ENCODE results near the gene GNAL. TPM values are rescaled to one million over a fixed set of nuclear protein-coding genes. Genes with fewer than 3 reads are reported as not detected.
"Not testable (repeated sequence)": the region's sequence is repeated elsewhere in the genome, so short reads cannot be mapped to it uniquely, and the experiment has no call there.

Gene GNAL
- under 1 TPM; 0.09 to 0.21 (median 0.17) TPM for total RNA-seq (2021; fragmentation: NEBNext Ultra II Directional; extraction: Animal tissue kit (Norgen Biotek cat#: 25700))
- long read RNA-seq, result 0 reads

DNA sequence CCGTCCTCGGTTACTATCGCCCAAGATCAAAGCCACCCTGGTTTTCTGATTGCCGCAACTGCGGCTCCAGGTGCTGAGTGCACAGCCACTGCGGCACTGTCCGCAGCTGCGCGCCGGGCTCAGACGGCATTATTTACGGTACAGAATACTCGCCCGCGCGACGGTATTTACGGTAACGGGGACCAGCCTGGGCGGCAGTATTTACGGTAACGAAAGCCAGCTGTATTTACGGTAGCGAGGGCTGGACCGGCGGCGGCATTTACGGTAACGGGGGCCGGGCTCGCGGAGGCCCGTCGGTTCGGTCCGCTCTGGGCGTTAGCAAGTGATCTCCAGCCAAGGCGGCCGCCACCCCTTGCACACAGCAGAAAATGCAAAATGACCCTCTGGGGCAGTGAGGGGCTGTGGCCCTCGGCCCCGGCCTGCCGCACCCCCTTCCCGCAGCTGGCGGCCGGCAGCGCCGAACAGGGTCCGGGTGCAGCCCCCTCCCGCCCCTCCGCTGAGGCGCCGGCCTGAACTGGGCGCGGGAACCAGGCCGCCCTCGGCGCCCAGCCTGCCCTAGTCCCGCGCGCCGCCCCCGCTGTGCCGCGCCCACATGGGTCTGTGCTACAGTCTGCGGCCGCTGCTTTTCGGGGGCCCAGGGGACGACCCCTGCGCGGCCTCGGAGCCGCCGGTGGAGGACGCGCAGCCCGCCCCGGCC lies at the start of gene GNAL:
TSS of gene GNAL (plus strand) at position 293 of the 697 bp plus-strand sequence. CDS start at position 593, 300 bp downstream.
- peak within 1 kb of the TSS; percentile 57 for H3K4me3 Mint-ChIP-seq
- DNase-seq, result peak; percentile 70
- no peaks in the 10 kb centered on the region for H3K9me3 Mint-ChIP-seq
- H3K27me3 Mint-ChIP-seq (ENCODE audit: insufficient read depth), result peaks cover 16% of the 10 kb centered on the region
- TF ChIP-seq, protein P1, sequence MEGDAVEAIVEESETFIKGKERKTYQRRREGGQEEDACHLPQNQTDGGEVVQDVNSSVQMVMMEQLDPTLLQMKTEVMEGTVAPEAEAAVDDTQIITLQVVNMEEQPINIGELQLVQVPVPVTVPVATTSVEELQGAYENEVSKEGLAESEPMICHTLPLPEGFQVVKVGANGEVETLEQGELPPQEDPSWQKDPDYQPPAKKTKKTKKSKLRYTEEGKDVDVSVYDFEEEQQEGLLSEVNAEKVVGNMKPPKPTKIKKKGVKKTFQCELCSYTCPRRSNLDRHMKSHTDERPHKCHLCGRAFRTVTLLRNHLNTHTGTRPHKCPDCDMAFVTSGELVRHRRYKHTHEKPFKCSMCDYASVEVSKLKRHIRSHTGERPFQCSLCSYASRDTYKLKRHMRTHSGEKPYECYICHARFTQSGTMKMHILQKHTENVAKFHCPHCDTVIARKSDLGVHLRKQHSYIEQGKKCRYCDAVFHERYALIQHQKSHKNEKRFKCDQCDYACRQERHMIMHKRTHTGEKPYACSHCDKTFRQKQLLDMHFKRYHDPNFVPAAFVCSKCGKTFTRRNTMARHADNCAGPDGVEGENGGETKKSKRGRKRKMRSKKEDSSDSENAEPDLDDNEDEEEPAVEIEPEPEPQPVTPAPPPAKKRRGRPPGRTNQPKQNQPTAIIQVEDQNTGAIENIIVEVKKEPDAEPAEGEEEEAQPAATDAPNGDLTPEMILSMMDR (IDR thresholded peaks at IDR 0.05), result no peak
- H3K27ac Mint-ChIP-seq, result no peak within 1 kb of the TSS
- peaks cover 6% of the 10 kb centered on the region; the same call in 1 of the 2 replicates for H3K4me1 Mint-ChIP-seq (ENCODE audit: low read depth)
- H3K36me3 Mint-ChIP-seq (ENCODE audit: low read depth), result no peaks in the 10 kb centered on the region

DNA sequence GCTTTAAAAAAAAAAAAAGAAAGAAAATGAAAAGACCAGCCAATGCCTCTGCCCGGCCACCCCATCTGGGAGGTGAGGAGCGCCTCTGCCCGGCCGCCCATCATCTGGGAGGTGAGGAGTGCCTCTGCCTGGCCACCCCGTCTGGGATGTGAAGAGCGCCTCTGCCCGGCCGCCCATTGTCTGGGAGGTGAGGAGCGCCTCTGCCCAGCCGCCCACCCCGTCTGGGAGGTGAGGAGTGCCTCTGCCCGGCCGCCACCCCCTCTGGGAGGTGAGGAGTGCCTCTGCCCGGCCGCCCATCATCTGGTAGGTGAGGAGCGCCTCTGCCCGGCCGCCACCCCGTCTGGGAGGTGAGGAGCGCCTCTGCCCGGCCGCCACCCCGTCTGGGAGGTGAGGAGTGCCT lies 41.8 kb upstream of the GNAL start:
- not testable (repeated sequence) for H3K4me3 Mint-ChIP-seq; H3K27ac Mint-ChIP-seq; DNase-seq; H3K36me3 Mint-ChIP-seq (ENCODE audit: low read depth); H3K9me3 Mint-ChIP-seq; H3K4me1 Mint-ChIP-seq (ENCODE audit: low read depth)
- peaks cover 16% of the 10 kb centered on the region for H3K27me3 Mint-ChIP-seq (ENCODE audit: insufficient read depth)

DNA sequence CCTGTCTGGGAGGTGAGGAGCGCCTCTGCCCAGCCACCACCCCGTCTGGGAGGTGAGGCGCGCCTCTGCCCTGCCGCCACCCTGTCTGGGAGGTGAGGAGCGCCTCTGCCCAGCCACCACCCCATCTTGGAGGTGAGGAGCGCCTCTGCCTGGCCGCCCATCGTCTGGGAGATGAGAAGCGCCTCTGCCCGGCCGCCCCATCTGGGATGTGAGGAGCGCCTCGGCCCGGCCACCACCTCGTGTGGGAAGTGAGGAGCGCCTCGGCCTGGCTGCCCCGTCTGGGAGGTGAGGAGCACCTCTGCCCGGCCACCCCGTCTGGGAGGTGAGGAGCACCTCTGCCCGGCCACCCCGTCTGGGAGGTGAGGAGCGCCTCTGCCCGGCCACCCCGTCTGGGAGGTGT lies 41.3 kb upstream of the GNAL start:
- not testable (repeated sequence) for H3K27ac Mint-ChIP-seq; H3K36me3 Mint-ChIP-seq (ENCODE audit: low read depth); H3K4me3 Mint-ChIP-seq; H3K9me3 Mint-ChIP-seq; DNase-seq; H3K4me1 Mint-ChIP-seq (ENCODE audit: low read depth)
- peaks cover 16% of the 10 kb centered on the region for H3K27me3 Mint-ChIP-seq (ENCODE audit: insufficient read depth)

DNA sequence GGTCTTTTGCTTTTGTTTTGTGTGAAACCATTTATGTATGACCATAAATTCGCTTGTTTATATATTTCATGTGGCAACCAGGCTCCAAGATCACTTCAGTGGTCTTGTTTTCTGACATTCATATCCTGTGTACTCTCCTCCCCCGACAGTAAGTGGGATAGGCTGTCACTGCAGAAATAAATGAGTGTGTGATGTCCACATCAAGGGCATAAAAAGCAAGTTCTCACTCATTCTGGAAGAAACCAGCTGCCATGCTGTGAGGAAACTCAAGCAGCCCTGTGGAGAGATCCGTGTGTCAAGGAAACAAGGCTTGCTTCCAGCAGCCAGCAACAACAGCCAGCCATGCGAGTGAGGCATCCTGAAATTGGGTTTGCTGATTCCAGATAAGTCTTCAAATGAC lies 39.2 kb upstream of the GNAL start:
- H3K27ac Mint-ChIP-seq, result no peak overlapping the region
- TF ChIP-seq, protein P1 (IDR thresholded peaks at IDR 0.05), result no peak
- no peaks in the 10 kb centered on the region for H3K36me3 Mint-ChIP-seq (ENCODE audit: low read depth)
- DNase-seq, result no peak
- no peaks in the 10 kb centered on the region for H3K4me1 Mint-ChIP-seq (ENCODE audit: low read depth)
- H3K27me3 Mint-ChIP-seq (ENCODE audit: insufficient read depth), result peaks cover 20% of the 10 kb centered on the region
- peaks cover 10% of the 10 kb centered on the region for H3K9me3 Mint-ChIP-seq
- H3K4me3 Mint-ChIP-seq, result no peak overlapping the region

DNA sequence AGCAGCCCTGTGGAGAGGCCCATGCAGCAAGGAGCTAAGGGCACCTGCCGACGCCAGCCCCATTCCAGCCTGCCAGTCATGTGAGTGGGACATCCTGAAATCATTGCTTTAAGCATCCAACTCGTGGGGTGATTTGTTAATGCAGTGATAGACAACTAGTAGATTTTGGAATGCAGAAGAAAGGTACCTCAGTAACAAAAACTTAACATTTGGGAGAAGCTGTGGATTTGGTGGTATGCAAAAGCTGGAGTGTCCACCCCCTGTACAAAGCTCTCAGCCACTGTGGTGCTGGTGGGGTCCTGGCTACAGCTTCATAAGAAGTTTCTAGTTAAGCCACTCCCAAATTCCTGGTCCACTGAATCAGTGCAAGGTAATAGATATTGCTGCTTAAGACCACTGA lies 37.2 kb upstream of the GNAL start:
- H3K27ac Mint-ChIP-seq, result no peak overlapping the region
- no peak overlapping the region for H3K4me3 Mint-ChIP-seq
- H3K4me1 Mint-ChIP-seq (ENCODE audit: low read depth), result peaks cover 7% of the 10 kb centered on the region
- H3K36me3 Mint-ChIP-seq (ENCODE audit: low read depth), result no peaks in the 10 kb centered on the region
- TF ChIP-seq, protein P1 (IDR thresholded peaks at IDR 0.05), result no peak
- H3K27me3 Mint-ChIP-seq (ENCODE audit: insufficient read depth), result peaks cover 26% of the 10 kb centered on the region
- H3K9me3 Mint-ChIP-seq, result peaks cover 10% of the 10 kb centered on the region
- no peak for DNase-seq

DNA sequence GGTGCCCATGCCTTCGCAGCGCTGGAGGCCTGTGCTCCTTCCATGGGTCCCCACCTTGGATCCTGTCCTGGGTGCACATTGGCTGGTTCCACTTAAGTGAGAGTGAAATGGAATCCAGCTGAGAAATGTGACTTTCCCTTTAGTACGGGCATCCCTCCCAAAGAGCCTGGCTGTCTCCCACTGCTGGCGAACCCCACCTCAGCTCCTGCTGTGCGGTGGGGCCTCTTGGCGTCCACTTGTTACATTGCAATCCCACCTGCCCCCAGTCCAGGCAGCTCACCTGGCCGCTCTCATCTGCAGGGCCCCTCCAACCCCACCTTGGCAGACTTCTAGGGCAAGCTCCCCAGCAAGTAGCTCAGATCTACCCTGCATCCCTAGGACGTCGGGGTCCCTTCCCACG lies 35.5 kb upstream of the GNAL start:
- H3K9me3 Mint-ChIP-seq, result peaks cover 5% of the 10 kb centered on the region
- H3K4me1 Mint-ChIP-seq (ENCODE audit: low read depth), result peaks cover 7% of the 10 kb centered on the region
- no peak overlapping the region for H3K4me3 Mint-ChIP-seq
- DNase-seq, result no peak
- TF ChIP-seq, protein P1 (IDR thresholded peaks at IDR 0.05), result no peak
- H3K27ac Mint-ChIP-seq, result no peak overlapping the region
- no peaks in the 10 kb centered on the region for H3K36me3 Mint-ChIP-seq (ENCODE audit: low read depth)
- H3K27me3 Mint-ChIP-seq (ENCODE audit: insufficient read depth), result peaks cover 32% of the 10 kb centered on the region
